Stimulated activated naive CD8-positive, alpha-beta T cell treated with anti-CD3 and anti-CD28 coated beads, Interleukin-15, amount 100 ng/mL, for 72 hours (primary cell): Measurements from ENCODE around the gene CCR7.
A peak's percentile ranks its signal among the peaks of the same experiment; 100 is the strongest.

Experiments used
- ATAC-seq: fragments of 150-1000 bp; cut with Tn5 transposase; 2 replicates; pipeline ENCODE4 v1.10.0; 2021; ENCODE audit warnings: mild to moderate bottlenecking, moderate library complexity
- DNase-seq, 2 donors: peaks; one replicate each; pipeline ENCODE4 v3.0.0; 2021 to 2022
- H3K27ac Mint-ChIP-seq, 2 donors: one replicate each; pipeline ENCODE4 v1.8.0; 2022; ENCODE audit warnings: mild to moderate bottlenecking in 2 of 2, mixed read lengths in 2 of 2, moderate library complexity in 2 of 2
- H3K27me3 Mint-ChIP-seq: one replicate; pipeline ENCODE4 v1.8.0; 2022; ENCODE audit warnings: mixed read lengths
- H3K4me1 Mint-ChIP-seq: one replicate; pipeline ENCODE4 v1.8.0; 2022; ENCODE audit warnings: mild to moderate bottlenecking, mixed read lengths
- H3K4me3 Mint-ChIP-seq, 2 donors: one replicate each; pipeline ENCODE4 v1.8.0; 2022; ENCODE audit warnings: mild to moderate bottlenecking in 2 of 2, mixed read lengths in 2 of 2, moderate library complexity in 1 of 2
- H3K9me3 Mint-ChIP-seq, 2 donors: one replicate each; pipeline ENCODE4 v1.8.0; 2022; ENCODE audit warnings: mixed read lengths in 2 of 2

CCR7 gene

GRCh38 chr17:40529991-40530390 lies 35.3 kb downstream of the CCR7 start:
- no peak for DNase-seq
- no peak for ATAC-seq
- Mint-ChIP-seq H3K4me1 (peaks cover 65% of the 10 kb centered on the region), H3K27ac (no peak overlapping the region), H3K27me3 (no peaks in the 10 kb centered on the region), H3K9me3 (peaks cover 6 to 11% of the 10 kb centered on the region in 2 donors), H3K4me3 (no peak overlapping the region)

- Mint-ChIP-seq H3K9me3 (peaks cover 18 to 22% of the 10 kb centered on the region in 2 donors), H3K27me3 (no peaks in the 10 kb centered on the region), H3K27ac (no peak overlapping the region), H3K4me3 (peak overlapping the region in 1 of 2 donors; percentile 9), H3K4me1 (peaks cover 56% of the 10 kb centered on the region)
- no peak for DNase-seq
- ATAC-seq: no peak
Measured at GRCh38 chr17:40528692-40529417, 36.4 kb downstream of the CCR7 start.

DNA sequence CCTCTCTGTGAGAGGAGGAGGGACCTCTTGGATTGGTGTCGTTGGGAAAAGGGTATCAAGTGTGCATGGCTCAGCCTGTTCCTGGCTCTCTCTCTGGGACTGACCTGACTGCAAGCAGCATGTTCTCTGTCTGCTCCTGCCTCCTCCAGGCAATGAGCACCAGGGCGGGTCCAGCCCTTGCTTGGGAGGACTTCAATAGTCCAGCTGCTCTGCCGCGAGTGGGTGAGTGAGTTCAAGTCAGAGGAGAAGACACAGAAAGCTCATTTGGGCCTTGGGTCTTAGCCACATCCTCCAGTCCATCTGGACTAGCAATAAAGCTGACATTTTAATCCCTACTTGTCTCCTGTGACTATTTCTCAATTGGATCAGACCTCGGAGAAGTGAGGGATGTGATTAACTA lies 38.6 kb downstream of the CCR7 start:
- Mint-ChIP-seq H3K4me3 (no peak overlapping the region), H3K27me3 (no peaks in the 10 kb centered on the region), H3K4me1 (peaks cover 36% of the 10 kb centered on the region), H3K27ac (no peak overlapping the region), H3K9me3 (peaks cover 22 to 23% of the 10 kb centered on the region in 2 donors)
- DNase-seq (no peak), ATAC-seq (no peak)

DNA sequence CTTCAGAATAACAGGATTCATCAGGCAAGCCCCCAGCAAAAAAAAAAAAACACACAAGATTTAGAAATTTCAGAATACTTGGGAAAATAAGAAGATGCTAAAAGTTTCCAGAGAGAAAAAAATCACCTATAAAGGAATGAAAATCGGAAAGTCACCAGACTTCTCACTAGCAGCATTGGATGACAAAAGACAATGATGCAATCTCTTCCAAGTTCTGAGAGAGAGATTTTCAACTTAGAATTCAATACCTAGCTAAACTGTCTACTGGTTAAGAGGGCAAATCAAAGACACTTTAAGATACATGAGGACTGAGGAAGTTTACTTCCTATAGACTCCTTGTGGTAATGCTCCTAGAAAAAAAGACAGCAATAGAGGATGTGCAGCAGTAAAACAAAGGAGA lies 40.0 kb downstream of the CCR7 start:
- no peaks in the 10 kb centered on the region for H3K27me3 Mint-ChIP-seq
- peaks cover 22 to 23% of the 10 kb centered on the region in 2 donors for H3K9me3 Mint-ChIP-seq
- DNase-seq (no peak), ATAC-seq (no peak)
- no peak overlapping the region for H3K27ac Mint-ChIP-seq
- H3K4me1 Mint-ChIP-seq: peaks cover 32% of the 10 kb centered on the region
- no peak overlapping the region for H3K4me3 Mint-ChIP-seq

- no peaks in the 10 kb centered on the region for H3K27me3 Mint-ChIP-seq
- no peak for ATAC-seq
- H3K4me1 Mint-ChIP-seq: peaks cover 28% of the 10 kb centered on the region
- H3K4me3 Mint-ChIP-seq: no peak overlapping the region
- H3K27ac Mint-ChIP-seq: no peak overlapping the region
- no peak for DNase-seq
- peaks cover 22 to 23% of the 10 kb centered on the region in 2 donors for H3K9me3 Mint-ChIP-seq
Measured at GRCh38 chr17:40524243-40524965, 40.9 kb downstream of the CCR7 start.

- ATAC-seq (no peak), DNase-seq (no peak)
- Mint-ChIP-seq H3K9me3 (peaks cover 22 to 23% of the 10 kb centered on the region in 2 donors), H3K4me3 (no peak overlapping the region), H3K4me1 (peaks cover 31% of the 10 kb centered on the region), H3K27ac (no peak overlapping the region), H3K27me3 (no peaks in the 10 kb centered on the region)
Measured at GRCh38 chr17:40522961-40523310, 42.3 kb downstream of the CCR7 start.

GRCh38 chr17:40522250-40522960 lies 42.9 kb downstream of the CCR7 start:
- H3K4me3 Mint-ChIP-seq: no peak overlapping the region
- H3K9me3 Mint-ChIP-seq: peaks cover 22 to 23% of the 10 kb centered on the region in 2 donors
- H3K27ac Mint-ChIP-seq: peak overlapping the region in 1 of 2 donors; percentile 16
- peaks cover 37% of the 10 kb centered on the region for H3K4me1 Mint-ChIP-seq
- DNase-seq (no peak), ATAC-seq (no peak)
- H3K27me3 Mint-ChIP-seq: no peaks in the 10 kb centered on the region

DNA sequence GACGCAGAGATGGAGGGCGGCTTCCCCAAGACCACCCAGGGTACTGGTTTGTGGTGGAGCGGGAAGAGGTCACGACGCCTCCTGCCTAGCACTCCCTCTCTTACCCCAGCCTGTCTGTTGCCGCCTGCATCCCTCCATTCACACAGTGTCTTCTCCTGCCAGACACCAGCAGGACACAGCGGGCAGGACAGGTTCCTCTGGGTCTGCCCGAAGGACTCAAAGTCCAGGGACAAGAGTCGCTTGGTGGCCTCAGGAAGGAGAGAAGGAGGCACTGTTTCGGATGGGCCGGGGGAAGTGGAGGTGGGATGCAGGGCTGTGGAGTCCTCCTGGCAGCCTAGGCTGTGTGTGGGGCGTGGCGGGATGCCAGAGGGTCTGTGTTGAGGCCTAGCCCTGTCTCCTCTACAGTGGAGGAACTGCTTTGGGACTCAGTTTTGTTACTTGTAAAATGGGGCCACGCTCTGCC lies 44.2 kb downstream of the CCR7 start:
- ATAC-seq (no peak), DNase-seq (no peak)
- Mint-ChIP-seq H3K4me3 (no peak overlapping the region), H3K4me1 (peaks cover 51% of the 10 kb centered on the region), H3K27ac (no peak overlapping the region), H3K27me3 (no peaks in the 10 kb centered on the region), H3K9me3 (peaks cover 21 to 23% of the 10 kb centered on the region in 2 donors)

DNA sequence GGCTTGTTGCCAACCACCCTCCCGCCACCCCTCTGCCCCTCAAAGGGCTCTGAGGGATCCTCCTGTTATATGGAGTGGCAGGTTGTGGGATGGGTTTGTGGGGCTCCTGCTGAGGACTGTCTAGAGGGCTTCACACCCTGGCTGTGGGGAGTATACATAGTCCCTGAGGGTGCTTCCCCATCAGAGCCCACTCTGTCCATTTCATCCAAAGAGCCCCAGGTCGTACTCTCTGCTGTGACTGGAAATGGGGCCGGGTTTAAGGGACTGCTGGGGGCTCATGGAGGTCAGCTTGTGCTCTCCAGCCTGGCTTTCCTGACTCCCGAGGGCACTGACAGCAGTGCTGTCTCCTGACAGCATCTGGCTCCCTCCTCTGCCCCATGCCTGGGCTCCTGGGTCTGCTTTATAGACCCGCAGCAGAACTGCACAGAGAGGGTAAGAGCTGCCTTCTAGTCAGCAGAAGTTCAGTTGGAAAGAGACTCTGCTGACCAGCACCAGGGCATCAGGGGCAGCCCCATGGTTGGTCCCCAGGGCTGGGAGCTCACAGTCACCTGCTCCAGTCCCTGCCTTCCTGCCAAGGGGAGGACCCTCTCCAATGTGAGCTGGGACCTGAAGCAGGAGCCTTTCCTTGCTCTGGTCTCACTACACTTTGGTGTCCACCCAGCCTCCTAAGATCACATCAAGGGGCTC lies 46.0 kb downstream of the CCR7 start:
- ATAC-seq (no peak), DNase-seq (no peak)
- H3K9me3 Mint-ChIP-seq: peaks cover 4 to 9% of the 10 kb centered on the region in 2 donors
- no peak overlapping the region for H3K27ac Mint-ChIP-seq
- peaks cover 5% of the 10 kb centered on the region for H3K27me3 Mint-ChIP-seq
- peak overlapping the region; percentile 17 to 63 for H3K4me3 Mint-ChIP-seq
- peaks cover 69% of the 10 kb centered on the region for H3K4me1 Mint-ChIP-seq

GRCh38 chr17:40518401-40519088 lies 46.7 kb downstream of the CCR7 start:
- H3K9me3 Mint-ChIP-seq: peaks cover 0 to 5% of the 10 kb centered on the region in 2 donors
- DNase-seq: no peak
- ATAC-seq: no peak
- peaks cover 12% of the 10 kb centered on the region for H3K27me3 Mint-ChIP-seq
- H3K4me3 Mint-ChIP-seq: peak overlapping the region; percentile 73 to 74
- H3K27ac Mint-ChIP-seq: no peak overlapping the region
- H3K4me1 Mint-ChIP-seq: peaks cover 75% of the 10 kb centered on the region

DNA sequence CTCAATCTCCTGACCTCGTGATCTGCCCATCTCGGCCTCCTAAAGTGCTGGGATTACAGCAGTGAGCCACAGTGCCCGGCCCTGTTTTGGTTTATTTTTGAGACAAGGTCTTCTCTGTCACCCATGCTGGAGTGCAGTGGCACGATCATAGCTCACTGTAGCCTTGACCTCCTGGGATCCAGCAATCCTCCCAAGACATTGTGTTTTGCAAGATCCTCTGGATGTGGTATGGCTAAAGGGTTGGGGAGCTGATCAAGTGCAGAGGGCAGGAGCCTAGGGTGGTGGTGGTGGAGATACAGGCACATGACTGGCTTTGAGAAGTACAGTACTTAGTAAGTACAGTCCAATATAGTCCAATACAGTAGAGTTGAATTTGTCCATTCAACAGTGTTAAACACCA lies 47.3 kb downstream of the CCR7 start:
- DNase-seq (no peak), ATAC-seq (no peak)
- Mint-ChIP-seq H3K4me3 (peak overlapping the region; percentile 73 to 74), H3K27ac (peak overlapping the region in 1 of 2 donors; percentile 10), H3K9me3 (no peaks in the 10 kb centered on the region), H3K27me3 (peaks cover 14% of the 10 kb centered on the region), H3K4me1 (peaks cover 76% of the 10 kb centered on the region)

GRCh38 chr17:40517286-40517662 lies 48.0 kb downstream of the CCR7 start:
- peak overlapping the region; percentile 73 to 78 for H3K4me3 Mint-ChIP-seq
- H3K27ac Mint-ChIP-seq: peak overlapping the region; percentile 20 to 69
- H3K27me3 Mint-ChIP-seq: peaks cover 14% of the 10 kb centered on the region

DNA sequence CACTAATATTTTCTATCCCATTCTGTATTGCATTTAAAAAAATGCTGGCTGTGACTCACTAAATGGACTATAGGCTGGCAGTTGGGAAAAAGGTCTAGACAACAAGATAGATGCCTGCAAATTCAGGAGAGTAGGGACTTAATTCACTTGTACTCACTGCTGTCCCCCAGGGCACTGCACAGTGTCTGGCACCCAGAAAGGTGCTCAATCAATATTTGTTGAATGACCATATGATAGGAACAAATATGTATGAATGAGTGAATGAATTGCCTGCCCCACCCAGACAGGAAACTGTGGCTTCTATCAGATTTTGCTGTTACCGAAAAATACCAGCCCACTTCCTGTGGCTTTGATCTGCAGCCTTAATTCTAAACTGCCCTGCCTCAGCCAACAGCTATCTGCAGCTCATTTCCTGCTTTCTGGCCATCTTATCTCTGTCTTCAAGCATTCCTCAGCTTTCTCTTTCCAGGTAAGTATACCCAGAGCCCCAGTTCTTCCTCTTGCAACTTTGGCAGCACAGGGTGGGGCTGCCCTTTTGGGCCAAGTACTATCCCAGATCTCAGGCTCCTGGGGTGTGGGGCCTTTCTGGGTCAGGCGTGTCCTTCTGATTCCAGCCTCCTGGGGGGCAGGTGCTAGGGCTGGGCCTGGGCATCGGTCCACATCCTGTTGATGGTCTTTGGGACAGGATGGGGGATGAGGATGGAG lies 48.5 kb downstream of the CCR7 start:
- Mint-ChIP-seq H3K4me1 (peaks cover 74% of the 10 kb centered on the region), H3K27me3 (peaks cover 14% of the 10 kb centered on the region), H3K9me3 (no peaks in the 10 kb centered on the region)

More at GRCh38 chr17:40517286-40517662, 48.0 kb downstream of the CCR7 start:
- DNase-seq (no peak), ATAC-seq (no peak)
- Mint-ChIP-seq H3K4me1 (peaks cover 76% of the 10 kb centered on the region), H3K9me3 (no peaks in the 10 kb centered on the region)

GRCh38 chr17:40515491-40516041 lies 49.7 kb downstream of the CCR7 start:
- Mint-ChIP-seq H3K27me3 (peaks cover 14% of the 10 kb centered on the region), H3K9me3 (no peaks in the 10 kb centered on the region), H3K4me1 (peaks cover 64% of the 10 kb centered on the region), H3K4me3 (peak overlapping the region; percentile 73 to 78), H3K27ac (peak overlapping the region; percentile 83 to 87)
- peak; percentile 54 for ATAC-seq
- no peak for DNase-seq

More for the DNA sequence above, 48.5 kb downstream of the CCR7 start:
- H3K27ac Mint-ChIP-seq: peak overlapping the region; percentile 69 to 70
- H3K4me3 Mint-ChIP-seq: peak overlapping the region; percentile 73 to 78
- peak; percentile 93 for ATAC-seq
- DNase-seq: peak; percentile 56 to 75
